Astrocyte of the hippocampus (primary cell): ENCODE measurements around the gene HBS1L.

ENCODE experiments used
- DNase-seq: peaks from one replicate; pipeline ENCODE4 v3.0.0; 2011; ENCODE audit warnings: low read depth, low spot score

The HBS1L gene

GRCh38 chr6:134999107-134999506, 55.5 kb downstream of the HBS1L start:
- no peak for DNase-seq

GRCh38 chr6:134997133-134997995, 57.3 kb downstream of the HBS1L start:
- DNase-seq: no peak

GRCh38 chr6:134995536-134995935, 59.1 kb downstream of the HBS1L start:
- no peak for DNase-seq

GRCh38 chr6:134994431-134994830, 60.2 kb downstream of the HBS1L start:
- no peak for DNase-seq

- no peak for DNase-seq
Observed at GRCh38 chr6:134992155-134992554, 62.5 kb downstream of the HBS1L start.

GRCh38 chr6:134990262-134990661, 64.4 kb downstream of the HBS1L start:
- DNase-seq: no peak

GRCh38 chr6:134984821-134985220, 69.8 kb downstream of the HBS1L start:
- no peak for DNase-seq

- no peak for DNase-seq
Observed at GRCh38 chr6:134983823-134984222, 70.8 kb downstream of the HBS1L start.

GRCh38 chr6:134982161-134982560, 72.5 kb downstream of the HBS1L start:
- no peak for DNase-seq

GRCh38 chr6:134980846-134981245, 73.8 kb downstream of the HBS1L start:
- no peak for DNase-seq

- no peak for DNase-seq
Observed at GRCh38 chr6:134979142-134979541, 75.5 kb downstream of the HBS1L start.

- DNase-seq: no peak
Observed at GRCh38 chr6:134974370-134974769, 80.3 kb downstream of the HBS1L start.

GRCh38 chr6:134967711-134968110, 86.9 kb downstream of the HBS1L start:
- DNase-seq: no peak

GRCh38 chr6:134964451-134965203, 90.0 kb downstream of the HBS1L start:
- DNase-seq: no peak

- no peak for DNase-seq
Observed at GRCh38 chr6:134962421-134962820, 92.2 kb downstream of the HBS1L start.

GRCh38 chr6:134961366-134961765, 93.3 kb downstream of the HBS1L start:
- no peak for DNase-seq

GRCh38 chr6:134959603-134960002, 95.0 kb downstream of the HBS1L start:
- no peak for DNase-seq

GRCh38 chr6:134956676-134957075, 97.9 kb downstream of the HBS1L start:
- no peak for DNase-seq

GRCh38 chr6:134956032-134956431, 98.6 kb downstream of the HBS1L start:
- no peak for DNase-seq

GRCh38 chr6:134954272-134955000, 100.2 kb downstream of the HBS1L start:
- DNase-seq: no peak

- DNase-seq: no peak
Observed at GRCh38 chr6:134951494-134952263, 102.9 kb downstream of the HBS1L start.
